ENCODE data around the gene ARSA.
A peak's percentile ranks its signal among the peaks of the same experiment; 100 is the strongest.

Gene ARSA

DNA sequence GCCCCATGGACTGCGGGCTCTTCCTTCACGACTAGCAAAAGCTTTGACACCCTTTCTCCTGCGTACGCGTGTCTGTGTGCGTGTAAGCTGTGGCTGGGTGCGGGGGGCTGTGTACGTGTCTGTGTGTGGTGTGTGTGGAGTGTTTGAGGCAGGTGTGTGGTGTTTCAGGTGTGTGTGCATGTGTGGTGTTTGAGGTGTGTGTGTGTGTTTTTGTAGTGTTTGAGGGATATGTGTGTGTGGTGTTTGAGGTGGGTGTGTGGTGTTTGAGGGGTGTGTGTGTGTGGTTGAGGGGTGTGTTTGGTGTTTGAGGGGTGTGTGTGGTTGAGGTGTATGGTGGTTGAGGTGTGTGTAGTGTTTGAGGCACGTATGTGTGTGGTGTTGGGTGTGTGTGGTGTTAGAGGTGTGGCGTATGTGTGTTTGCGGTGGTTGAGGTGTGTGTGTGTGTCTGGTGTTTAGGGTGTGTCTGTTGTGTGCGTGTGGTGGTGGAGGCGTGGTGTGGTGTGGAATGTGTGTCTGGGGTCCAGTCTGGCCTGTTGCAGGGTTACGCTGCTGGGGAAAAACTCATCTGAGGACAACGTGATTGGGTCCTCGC lies 687 bp upstream of the ARSA start (continued):
- TF ChIP-seq ZNF670 (tag by site-specific recombination; IDR thresholded peaks at IDR 0.05; ENCODE audit: low read depth), result no peak; the same call in 1 of the 2 replicates
- 0 out of 2 replicates have a peak, but pooled peaks have one; percentile 20 for TF ChIP-seq ZNF600 (tag by site-specific recombination; IDR thresholded peaks at IDR 0.05)
- TF ChIP-seq ZNF558 (tag by site-specific recombination; IDR thresholded peaks at IDR 0.05), result no peak
- peak; percentile 90; the same call in 1 of the 2 replicates for TF ChIP-seq ZNF311 (tag by site-specific recombination; IDR thresholded peaks at IDR 0.05; ENCODE audit: borderline replicate concordance)
- TF ChIP-seq ZNF530 (tag by site-specific recombination; IDR thresholded peaks at IDR 0.05; ENCODE audit: low read depth), result 0 out of 2 replicates have a peak, but pooled peaks have one; percentile 53
- peak; percentile 64 for TF ChIP-seq ZBTB20 (tag by site-specific recombination; IDR thresholded peaks at IDR 0.05)
- TF ChIP-seq ZNF621 (tag by site-specific recombination; IDR thresholded peaks at IDR 0.05), result 0 out of 2 replicates have a peak, but pooled peaks have one; percentile 67
- TF ChIP-seq ZNF266 (tag by site-specific recombination; IDR thresholded peaks at IDR 0.05; ENCODE audit: low read depth), result 0 out of 2 replicates have a peak, but pooled peaks have one; percentile 28
- TF ChIP-seq, protein P1, sequence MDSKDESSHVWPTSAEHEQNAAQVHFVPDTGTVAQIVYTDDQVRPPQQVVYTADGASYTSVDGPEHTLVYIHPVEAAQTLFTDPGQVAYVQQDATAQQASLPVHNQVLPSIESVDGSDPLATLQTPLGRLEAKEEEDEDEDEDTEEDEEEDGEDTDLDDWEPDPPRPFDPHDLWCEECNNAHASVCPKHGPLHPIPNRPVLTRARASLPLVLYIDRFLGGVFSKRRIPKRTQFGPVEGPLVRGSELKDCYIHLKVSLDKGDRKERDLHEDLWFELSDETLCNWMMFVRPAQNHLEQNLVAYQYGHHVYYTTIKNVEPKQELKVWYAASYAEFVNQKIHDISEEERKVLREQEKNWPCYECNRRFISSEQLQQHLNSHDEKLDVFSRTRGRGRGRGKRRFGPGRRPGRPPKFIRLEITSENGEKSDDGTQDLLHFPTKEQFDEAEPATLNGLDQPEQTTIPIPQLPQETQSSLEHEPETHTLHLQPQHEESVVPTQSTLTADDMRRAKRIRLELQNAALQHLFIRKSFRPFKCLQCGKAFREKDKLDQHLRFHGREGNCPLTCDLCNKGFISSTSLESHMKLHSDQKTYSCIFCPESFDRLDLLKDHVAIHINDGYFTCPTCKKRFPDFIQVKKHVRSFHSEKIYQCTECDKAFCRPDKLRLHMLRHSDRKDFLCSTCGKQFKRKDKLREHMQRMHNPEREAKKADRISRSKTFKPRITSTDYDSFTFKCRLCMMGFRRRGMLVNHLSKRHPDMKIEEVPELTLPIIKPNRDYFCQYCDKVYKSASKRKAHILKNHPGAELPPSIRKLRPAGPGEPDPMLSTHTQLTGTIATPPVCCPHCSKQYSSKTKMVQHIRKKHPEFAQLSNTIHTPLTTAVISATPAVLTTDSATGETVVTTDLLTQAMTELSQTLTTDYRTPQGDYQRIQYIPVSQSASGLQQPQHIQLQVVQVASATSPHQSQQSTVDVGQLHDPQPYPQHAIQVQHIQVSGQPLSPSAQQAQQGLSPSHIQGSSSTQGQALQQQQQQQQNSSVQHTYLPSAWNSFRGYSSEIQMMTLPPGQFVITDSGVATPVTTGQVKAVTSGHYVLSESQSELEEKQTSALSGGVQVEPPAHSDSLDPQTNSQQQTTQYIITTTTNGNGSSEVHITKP (tag by site-specific recombination; IDR thresholded peaks at IDR 0.05), result no peak
- TF ChIP-seq ZBTB7A (tag by site-specific recombination; IDR thresholded peaks at IDR 0.05; ENCODE audit: low read depth), result no peak
- TF ChIP-seq, protein P2, sequence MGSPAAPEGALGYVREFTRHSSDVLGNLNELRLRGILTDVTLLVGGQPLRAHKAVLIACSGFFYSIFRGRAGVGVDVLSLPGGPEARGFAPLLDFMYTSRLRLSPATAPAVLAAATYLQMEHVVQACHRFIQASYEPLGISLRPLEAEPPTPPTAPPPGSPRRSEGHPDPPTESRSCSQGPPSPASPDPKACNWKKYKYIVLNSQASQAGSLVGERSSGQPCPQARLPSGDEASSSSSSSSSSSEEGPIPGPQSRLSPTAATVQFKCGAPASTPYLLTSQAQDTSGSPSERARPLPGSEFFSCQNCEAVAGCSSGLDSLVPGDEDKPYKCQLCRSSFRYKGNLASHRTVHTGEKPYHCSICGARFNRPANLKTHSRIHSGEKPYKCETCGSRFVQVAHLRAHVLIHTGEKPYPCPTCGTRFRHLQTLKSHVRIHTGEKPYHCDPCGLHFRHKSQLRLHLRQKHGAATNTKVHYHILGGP (tag by site-specific recombination; IDR thresholded peaks at IDR 0.05), result peak; percentile 63; the same call in 1 of the 2 replicates
- no peak; the same call in 1 of the 2 replicates for TF ChIP-seq OSR2 (tag by site-specific recombination; IDR thresholded peaks at IDR 0.05)
- peak; percentile 81; the same call in 1 of the 2 replicates for TF ChIP-seq ZNF169 (tag by site-specific recombination; IDR thresholded peaks at IDR 0.05)
- TF ChIP-seq SALL2 (tag by site-specific recombination; IDR thresholded peaks at IDR 0.05; ENCODE audit: borderline replicate concordance), result peak; percentile 17; the same call in 1 of the 2 replicates
- TF ChIP-seq GLI4 (tag by site-specific recombination; IDR thresholded peaks at IDR 0.05), result peak; percentile 83; the same call in 1 of the 2 replicates
- TF ChIP-seq ZNF239 (tag by site-specific recombination; IDR thresholded peaks at IDR 0.05), result 0 out of 2 replicates have a peak, but pooled peaks have one; percentile 65
- TF ChIP-seq ZBTB48 (tag by site-specific recombination; IDR thresholded peaks at IDR 0.05), result peak; percentile 65
- TF ChIP-seq ZNF391 (tag by site-specific recombination; IDR thresholded peaks at IDR 0.05; ENCODE audit: borderline replicate concordance, low read depth), result 0 out of 2 replicates have a peak, but pooled peaks have one; percentile 46
- TF ChIP-seq, protein P3, sequence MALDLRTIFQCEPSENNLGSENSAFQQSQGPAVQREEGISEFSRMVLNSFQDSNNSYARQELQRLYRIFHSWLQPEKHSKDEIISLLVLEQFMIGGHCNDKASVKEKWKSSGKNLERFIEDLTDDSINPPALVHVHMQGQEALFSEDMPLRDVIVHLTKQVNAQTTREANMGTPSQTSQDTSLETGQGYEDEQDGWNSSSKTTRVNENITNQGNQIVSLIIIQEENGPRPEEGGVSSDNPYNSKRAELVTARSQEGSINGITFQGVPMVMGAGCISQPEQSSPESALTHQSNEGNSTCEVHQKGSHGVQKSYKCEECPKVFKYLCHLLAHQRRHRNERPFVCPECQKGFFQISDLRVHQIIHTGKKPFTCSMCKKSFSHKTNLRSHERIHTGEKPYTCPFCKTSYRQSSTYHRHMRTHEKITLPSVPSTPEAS (tag by site-specific recombination; IDR thresholded peaks at IDR 0.05), result peak; percentile 79
- TF ChIP-seq, protein P4, sequence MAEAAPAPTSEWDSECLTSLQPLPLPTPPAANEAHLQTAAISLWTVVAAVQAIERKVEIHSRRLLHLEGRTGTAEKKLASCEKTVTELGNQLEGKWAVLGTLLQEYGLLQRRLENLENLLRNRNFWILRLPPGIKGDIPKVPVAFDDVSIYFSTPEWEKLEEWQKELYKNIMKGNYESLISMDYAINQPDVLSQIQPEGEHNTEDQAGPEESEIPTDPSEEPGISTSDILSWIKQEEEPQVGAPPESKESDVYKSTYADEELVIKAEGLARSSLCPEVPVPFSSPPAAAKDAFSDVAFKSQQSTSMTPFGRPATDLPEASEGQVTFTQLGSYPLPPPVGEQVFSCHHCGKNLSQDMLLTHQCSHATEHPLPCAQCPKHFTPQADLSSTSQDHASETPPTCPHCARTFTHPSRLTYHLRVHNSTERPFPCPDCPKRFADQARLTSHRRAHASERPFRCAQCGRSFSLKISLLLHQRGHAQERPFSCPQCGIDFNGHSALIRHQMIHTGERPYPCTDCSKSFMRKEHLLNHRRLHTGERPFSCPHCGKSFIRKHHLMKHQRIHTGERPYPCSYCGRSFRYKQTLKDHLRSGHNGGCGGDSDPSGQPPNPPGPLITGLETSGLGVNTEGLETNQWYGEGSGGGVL (tag by site-specific recombination; IDR thresholded peaks at IDR 0.05), result peak; percentile 55
- TF ChIP-seq, protein P5, sequence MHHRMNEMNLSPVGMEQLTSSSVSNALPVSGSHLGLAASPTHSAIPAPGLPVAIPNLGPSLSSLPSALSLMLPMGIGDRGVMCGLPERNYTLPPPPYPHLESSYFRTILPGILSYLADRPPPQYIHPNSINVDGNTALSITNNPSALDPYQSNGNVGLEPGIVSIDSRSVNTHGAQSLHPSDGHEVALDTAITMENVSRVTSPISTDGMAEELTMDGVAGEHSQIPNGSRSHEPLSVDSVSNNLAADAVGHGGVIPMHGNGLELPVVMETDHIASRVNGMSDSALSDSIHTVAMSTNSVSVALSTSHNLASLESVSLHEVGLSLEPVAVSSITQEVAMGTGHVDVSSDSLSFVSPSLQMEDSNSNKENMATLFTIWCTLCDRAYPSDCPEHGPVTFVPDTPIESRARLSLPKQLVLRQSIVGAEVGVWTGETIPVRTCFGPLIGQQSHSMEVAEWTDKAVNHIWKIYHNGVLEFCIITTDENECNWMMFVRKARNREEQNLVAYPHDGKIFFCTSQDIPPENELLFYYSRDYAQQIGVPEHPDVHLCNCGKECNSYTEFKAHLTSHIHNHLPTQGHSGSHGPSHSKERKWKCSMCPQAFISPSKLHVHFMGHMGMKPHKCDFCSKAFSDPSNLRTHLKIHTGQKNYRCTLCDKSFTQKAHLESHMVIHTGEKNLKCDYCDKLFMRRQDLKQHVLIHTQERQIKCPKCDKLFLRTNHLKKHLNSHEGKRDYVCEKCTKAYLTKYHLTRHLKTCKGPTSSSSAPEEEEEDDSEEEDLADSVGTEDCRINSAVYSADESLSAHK (tag by site-specific recombination; IDR thresholded peaks at IDR 0.05), result no peak
- no peak for TF ChIP-seq ZNF366 (tag by site-specific recombination; conservative IDR thresholded peaks at IDR 0.05)
- TF ChIP-seq ZNF248 (tag by site-specific recombination; IDR thresholded peaks at IDR 0.05), result peak; percentile 87
- TF ChIP-seq ZNF335 (tag by site-specific recombination; conservative IDR thresholded peaks at IDR 0.05), result peak; percentile 38
- 0 out of 2 replicates have a peak, but pooled peaks have one; percentile 9 for TF ChIP-seq PRDM1 (tag by site-specific recombination; IDR thresholded peaks at IDR 0.05)
- no peak for TF ChIP-seq ZNF133 (tag by site-specific recombination; IDR thresholded peaks at IDR 0.05)
- TF ChIP-seq KLF8 (tag by site-specific recombination; IDR thresholded peaks at IDR 0.05), result peak; percentile 51; the same call in 1 of the 2 replicates
